ENCODE measurements around the gene AARS2.
"Not testable (repeated sequence)": the region's sequence is repeated elsewhere in the genome, so short reads cannot be mapped to it uniquely, and the experiment has no call there.

AARS2 gene

DNA sequence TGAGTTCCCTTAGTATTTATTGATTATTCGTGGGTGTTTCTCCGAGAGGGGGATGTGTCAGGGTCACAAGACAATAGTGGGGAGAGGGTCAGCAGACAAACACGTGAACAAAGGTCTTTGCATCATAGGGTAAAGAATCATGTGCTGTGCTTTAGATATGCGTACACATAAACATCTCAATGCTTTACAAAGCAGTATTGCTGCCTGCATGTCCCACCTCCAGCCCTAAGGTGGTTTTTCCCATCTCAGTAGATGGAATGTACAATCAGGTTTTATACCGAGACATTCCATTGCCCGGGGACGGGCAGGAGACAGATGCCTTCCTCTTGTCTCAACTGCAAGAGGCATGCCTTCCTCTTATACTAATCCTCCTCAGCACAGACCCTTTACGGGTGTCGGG lies 15.1 kb upstream of the AARS2 start:
- not testable (repeated sequence) for DNase-seq

DNA sequence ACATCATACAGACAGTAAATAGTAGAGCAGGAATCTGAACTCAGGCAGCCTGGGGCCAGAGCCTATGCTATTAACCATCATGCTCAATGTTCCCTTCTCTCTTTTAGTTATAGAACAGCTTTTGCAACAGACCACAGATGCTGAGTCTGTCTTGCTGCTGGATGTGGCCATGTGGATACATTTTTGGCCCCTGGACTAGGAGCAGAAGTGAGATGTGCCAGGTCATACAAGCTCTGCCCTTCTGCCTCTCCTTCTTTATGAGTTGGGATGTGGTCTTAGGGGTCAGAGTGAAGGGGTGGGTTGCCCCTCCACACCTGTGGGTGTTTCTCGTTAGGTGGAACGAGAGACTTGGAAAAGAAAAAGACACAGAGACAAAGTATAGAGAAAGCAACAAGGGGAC lies 14.6 kb upstream of the AARS2 start:
- no peak for DNase-seq

DNA sequence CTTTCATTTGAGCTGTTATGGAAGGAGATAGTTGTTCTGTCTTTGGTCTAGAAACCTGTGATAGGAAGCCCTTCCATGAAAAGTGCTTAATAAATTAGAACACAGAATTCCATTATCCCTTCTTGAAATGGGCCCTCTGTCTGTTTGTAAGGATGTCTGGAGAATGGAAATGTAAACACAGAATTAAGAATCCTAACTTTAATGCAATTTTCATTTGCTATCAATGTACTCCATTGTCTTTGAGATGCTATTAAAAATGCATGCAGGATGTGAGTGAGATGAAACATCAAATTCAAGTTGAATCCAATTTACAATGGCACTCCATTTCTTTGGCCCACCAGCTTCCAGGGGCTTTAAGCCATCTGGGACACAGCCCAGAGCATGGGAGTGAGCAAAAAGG lies 13.9 kb upstream of the AARS2 start:
- no peak for DNase-seq

DNA sequence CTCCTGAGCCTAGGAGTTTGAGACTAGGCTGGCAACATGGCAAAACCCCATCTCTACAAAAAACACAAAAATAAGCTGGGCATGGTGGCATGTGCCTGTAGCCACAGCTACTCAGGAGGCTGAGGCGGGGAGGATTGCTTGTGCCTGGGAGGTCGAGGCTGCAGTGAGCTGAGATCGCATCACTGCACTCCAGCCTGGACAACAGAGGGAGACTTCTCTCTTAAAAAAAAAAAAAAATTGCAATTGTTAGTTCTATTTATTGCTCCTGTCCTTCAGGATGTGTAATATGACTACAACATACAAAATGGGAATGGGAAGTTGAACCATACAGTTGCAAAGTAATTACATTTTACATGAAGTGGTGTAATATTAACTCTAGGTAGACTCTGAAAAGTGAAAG lies 8.1 kb upstream of the AARS2 start:
- no peak for DNase-seq

DNA sequence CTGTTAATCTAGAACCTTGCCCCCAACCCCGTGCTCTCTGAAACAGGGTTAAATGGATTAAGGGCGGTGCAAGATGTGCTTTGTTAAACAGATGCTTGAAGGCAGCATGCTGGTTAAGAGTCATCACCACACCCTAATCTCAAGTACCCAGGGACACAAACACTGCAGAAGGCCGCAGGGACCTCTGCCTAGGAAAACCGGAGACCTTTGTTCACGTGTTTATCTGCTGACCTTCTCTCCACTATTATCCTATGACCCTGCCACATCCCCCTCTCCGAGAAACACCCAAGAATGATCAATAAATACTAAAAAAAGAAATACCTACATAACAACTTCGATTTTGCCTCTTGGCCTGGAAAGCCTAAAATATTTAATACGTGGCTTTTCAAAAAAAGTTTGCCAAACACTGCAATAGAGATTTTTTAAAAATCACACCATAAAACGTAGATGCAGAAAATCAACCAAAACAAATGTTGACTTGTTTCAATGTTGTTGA lies 4.0 kb upstream of the AARS2 start:
- not testable (repeated sequence) for DNase-seq

DNA sequence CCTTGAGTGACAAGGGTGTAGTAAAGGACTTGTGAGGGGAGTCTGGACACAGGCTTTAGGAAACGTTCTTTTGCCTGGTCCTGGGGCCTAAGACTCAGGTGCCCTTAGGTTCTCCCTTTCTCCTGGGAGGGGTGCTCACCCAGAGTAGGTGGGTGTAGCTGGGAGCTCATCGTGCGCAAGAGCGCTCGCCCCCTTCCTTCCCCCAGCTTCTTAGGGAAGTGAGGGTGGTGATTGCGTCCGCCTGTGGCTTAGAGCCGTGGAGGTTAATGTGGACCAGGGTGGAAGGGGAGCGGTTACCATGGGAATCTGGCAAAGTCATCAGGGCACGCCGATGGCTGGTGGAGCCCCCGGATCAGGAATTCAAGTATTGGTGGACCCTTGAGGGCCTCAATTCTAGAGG lies 3.3 kb upstream of the AARS2 start:
- no peak for DNase-seq

DNA sequence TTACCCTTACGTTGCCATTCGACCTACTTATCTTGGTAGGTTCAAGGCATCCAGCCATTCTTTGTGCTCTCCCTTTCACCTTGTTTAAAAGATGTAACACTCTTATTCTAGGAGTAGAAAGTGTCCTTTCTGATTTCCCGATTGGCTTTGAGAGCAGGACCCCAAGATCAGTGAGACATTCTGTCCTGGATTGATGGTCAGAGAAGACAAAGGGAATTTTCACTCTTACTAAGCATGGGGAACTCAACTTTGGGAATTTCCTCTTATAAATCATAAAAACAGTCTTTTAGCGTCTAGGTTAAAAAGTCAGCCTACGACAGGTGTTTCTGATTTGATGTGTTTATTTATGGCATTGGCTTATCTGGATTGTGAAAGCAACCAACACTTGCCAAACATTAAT lies 2.8 kb upstream of the AARS2 start:
- no peak for DNase-seq

DNA sequence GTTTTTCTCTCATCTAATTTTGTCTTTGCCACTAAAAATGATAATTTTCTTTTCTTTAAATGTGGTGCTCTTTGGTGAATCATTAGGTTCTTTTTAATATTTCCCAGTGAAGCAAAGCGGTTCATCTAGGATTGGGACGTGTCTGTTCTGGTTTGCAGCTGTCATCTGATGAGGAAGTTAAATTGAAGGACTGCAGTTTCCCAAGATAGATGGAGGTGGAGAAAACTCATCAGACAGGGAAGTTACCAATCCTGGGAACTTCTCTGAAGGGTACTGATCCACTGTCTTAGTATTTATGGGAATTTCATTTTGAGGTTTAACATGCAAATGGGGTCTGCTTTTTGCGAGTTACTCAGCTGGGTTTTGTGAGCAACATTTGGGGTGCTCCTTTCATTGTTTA lies 2.4 kb upstream of the AARS2 start:
- no peak for DNase-seq

DNA sequence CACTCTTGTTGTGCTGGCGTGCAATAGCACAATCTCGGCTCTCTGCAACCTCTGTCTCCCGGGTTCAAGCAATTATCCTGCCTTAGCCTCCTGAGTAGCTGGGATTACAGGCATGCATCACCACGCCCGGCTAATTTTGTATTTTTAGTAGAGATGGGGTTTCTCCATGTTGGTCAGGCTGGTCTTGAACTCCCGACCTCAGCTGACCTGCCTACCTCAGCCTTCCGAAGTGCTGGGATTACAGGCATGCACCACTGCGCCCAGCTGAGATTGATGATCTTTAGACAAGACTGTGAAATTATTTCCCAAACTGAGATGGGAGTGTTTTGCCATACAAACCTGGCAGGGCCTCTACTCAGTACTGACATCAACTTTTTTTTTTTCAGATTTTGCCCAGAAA lies 1.5 kb upstream of the AARS2 start:
- DNase-seq: not testable (repeated sequence)

DNA sequence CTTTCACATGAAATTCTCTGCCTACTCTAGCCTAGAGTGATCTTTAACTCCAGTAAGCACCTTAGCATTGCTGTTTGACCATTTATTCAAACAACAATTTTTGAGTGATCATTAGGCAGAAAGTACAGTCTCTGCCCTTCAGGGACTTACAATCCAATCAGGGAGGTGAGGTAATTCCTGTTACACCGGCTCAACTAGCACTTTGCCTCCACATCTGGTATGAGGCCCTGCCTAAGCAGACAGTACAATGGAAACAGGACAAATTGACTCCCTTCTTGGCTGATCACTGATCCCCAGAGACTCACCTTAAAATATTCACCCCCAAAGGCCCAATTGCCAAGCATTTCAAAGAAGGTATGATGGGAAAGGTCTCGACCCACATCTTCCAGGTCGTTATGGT lies 1.4 kb downstream of the AARS2 start:
- no peak for DNase-seq

DNA sequence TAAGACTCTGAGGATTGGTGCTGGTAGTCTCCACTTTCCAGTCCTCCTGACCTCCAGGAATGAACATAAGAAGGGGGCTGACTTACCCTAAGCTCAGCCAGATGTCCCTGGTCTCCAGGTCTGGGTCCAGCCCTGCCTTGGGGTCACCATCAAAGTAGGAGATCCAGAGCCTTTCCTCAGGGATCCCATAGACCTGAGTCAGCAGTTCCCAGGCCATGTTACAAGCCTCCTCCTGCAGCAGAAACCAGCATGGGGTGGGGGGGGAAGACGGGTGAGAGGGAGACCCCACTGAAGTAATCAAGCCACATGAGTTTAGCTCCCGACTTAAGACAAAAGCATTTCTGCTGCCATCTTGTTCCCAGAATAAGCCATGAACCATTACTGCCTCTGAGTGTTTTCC lies 1.8 kb downstream of the AARS2 start:
- no peak for DNase-seq

DNA sequence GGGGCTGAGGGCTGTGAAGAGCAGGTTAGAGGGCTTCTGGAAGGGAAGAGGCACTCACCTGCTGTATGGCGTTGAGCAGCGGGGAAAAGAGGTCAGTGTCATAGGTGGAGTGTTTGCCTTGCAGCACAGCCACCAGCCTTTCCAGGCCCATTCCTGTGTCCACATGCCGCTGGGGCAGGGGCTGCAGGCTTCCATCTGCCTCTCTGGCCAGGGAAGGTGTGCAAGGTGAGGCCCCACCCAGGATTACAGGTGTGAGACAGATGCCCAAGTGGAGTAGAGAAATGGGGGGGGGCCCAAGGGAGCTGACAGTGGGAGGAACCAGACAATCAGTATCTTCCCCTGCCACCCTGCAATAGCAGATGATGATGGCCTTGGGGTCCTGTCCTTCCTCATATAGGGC lies 2.9 kb downstream of the AARS2 start:
- no peak for DNase-seq

DNA sequence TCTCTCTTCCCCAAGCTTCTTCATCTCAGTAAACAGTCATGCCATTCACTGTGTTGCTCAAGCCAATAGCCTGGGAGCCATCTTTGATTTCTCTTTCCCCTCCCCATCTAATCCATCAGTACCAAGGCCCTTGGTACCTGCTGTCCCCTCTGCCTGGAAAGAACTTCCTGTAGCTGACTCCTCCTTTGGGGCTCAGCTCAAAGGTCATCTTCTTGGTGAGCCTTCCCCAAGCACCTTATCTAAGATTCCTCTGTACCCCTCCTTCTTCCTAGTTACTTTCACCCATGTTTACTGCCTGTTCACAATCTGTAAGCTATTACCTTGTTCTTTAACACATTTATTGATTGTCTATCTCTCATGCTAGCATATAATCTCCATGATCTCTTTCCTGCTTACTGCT lies 3.5 kb downstream of the AARS2 start:
- no peak for DNase-seq

DNA sequence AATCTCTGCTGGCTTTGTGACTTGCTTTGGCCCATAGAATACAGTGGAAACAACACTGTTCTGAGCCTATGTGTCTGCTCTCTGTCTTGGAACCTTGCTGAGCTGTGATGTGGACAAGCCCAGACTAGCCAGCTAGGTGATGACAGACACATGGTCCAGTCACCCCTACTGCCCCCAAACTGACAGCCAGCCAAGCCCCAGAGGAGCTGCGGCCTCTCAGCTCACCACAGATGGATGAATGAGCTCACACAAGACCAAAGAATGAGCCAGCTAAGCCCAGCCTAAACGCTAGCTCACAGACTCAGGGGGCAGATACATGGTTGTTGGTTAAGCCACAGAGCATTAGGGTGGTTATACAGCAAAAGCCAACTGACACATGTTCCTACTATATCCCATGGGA lies 4.1 kb downstream of the AARS2 start:
- no peak for DNase-seq

DNA sequence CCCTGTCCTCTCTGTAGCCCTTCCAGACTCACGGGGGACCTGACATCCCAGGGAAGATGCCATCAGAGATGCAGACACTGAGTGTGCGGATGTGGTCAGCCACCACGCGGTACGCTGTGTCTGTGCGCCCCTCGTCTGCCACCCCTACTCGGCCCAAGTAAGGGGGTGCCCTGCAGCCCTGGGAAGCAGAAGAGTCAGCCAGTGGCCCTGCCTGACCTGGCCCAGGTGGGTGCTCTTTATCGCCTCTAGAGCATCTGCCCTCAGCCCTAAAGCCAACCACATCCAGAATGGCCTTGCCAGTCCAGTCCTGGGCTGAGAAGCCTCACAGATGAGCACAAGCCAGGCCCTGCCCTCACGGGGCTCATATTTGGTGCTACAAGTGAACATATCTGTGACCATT lies 5.9 kb downstream of the AARS2 start:
- DNase-seq: no peak

DNA sequence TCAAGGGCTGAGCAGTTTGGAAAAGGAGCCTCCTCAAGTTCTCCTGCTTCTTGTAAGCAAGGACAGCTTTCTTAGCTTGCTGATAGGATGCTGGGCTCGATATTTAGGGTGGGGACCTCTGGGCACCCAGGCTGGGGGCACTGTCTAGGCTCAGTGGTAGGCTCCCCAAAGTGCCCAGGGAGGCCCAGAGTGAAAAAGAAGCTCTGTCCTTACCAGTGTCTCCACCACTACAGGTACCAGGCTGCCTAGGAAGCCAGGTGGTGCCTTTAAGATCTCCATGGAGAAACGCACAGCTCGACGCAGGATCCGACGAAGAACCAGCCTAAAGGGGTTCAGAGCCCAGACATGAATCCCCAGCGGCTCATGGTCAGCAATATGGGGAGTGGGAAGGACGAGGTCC lies 6.4 kb downstream of the AARS2 start:
- DNase-seq: no peak

DNA sequence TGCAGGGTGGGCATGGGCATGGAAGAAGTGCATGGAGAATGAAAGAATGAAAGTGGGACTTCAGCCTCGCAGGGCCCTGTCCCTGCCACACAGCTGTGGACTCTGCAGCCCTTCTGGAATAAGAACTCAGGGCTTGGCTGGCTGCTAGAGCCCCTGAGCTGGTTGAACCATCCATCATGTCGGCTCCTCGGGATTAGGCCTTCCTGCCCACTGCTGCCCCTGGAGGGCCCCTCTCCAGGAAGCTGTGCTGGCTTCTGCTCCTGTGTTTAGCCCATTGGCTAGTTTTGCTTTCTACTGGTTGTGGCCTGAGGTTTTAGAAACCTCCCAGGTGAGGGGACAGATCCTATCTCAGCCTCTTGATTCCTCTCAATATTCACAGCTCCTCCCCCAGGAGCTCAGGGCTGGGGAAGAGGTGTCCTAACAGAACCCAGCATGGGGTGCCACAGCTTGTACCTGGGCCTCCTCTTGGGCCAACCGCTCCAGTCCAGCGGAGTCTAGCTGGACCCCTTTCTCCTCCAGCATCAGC lies 7.9 kb downstream of the AARS2 start:
- DNase-seq: no peak

DNA sequence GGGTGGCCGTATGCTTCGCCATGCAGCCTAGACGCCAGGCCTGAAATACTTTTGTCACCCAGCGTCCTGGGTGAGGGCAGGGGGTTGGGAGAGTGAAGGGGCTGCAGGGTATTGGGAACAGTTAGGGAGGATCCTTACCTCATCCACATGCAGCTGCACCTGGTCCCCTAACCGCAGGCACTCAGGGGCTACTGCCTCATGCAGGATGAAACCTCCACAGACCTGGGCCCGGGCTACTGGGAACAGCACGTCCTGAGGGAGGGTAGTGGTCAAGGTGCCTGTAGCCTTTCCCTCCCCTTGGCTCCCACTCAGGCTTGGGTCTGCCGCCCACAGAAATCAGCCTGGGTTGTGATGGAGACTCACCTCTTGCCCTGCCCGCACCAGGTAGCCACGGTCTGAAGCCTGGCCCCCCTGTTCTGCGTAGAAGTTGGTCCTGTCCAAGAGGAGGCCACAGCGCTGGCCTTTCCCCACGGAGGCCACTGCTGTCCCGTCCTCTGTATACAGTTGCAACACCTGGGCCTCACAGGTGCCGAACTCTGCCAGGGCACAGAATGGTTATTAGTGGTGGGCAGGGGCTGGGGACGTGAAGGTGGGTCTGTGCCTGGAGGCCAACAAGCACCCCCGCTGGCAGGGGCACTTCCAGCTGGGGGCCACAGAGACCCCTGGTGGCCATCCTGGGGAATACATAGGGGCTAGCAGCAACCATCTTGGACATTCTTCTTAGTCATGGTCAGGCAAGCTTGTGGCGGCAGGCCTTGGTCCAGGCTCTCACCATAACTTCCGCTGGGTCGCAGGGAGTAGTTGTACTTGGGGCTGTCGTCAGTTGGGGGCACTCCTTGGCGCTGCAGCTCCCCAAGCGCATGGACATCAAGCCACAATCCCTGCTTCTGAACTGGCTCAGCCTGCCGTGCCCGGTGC lies 8.6 kb downstream of the AARS2 start:
- peak; percentile 37 for DNase-seq

DNA sequence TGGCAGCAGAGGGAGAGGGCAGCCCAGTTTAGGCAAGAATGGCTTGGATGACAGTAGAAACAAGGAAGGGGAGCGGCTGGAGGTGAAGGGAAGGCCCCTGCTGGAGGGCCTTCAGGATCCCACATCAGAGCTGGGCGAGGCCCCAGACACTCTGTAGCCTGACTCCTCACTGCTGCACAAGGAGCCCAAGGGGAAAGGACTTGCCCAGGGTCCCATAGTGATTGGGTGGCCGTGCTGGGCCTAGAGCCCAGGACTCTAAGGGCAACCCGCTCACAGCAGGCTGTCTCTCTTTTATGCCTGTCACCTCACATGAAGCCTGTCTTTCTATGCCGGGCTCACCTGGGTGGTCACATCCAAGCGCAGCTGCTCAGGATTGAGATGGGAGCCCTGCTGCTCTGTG lies 9.3 kb downstream of the AARS2 start:
- DNase-seq: no peak

DNA sequence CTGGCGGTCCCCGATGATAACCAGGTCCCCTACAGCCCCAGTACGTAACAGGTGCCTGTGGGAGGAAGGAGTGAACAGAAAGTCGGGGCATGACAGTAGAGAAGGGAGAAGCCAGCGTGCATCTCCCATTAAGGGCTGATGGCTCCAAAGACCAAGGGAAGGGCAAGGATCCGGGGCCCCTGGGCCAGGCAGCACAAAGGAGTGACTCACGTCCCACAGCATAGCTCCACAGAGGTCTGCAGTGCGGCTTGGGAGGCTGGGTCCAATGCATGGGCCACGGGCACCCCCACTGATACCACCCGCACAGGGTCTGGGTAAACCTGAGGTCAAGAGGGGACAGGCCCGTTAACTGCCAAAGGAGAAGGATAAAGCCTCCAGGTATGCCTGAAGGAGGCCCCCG lies 10.3 kb downstream of the AARS2 start:
- no peak for DNase-seq

DNA sequence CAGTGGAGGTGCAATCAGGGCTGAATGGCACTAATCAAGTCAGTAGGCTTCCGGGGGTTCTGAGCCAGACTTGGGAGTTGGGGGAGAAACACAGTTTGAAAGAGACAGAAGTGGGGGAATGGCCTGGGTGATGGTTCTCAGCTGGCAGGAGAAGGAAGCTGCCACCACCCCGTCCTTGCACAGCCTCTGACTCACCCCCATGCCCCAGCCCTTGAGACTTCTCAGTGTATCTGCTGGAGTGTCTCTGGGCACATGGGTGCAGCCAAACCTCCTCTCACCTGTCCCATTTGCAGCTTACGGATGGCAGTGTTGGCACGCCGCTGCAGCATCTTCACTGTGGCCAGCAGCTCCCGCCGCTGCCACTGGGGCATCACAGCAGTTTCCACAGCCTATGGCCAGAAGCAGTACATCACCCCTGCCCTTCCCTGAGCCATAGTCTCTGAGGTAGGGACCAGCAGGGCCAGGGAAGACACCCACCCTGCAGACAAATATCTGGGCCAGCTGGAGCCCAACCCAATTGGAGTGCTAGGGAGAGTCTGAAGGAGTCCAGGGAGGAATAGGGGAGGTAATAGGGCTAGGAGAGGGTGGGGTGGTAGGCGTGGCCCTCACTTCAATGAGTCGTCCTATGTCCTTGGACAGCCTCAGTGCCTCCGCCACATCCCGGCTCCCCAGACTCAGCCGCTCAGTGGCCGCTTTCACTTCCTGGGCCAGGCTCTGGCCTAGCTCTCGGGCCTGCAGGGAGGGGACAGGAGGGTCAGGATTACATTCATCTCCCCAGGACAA lies 11.2 kb downstream of the AARS2 start:
- no peak for DNase-seq

DNA sequence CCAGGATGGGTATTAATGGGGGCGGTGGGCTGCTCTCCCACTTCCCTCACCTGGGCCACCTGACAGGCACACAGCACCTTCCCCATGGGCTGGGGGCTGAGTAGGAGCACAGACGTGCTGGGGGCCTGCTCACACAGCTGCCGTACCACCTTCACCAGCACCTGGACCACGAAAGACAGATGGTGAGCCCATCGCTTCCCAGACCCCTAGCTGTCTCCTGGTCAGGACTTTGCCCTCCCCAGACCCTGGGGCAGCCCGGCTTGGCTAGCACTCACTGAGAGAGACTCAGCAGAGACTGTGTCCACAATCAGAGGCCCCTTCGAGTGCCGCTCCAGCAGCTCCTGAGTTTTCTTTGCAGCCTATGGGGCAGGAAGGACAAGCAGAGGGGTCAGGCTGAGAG lies 12.0 kb downstream of the AARS2 start:
- no peak for DNase-seq

DNA sequence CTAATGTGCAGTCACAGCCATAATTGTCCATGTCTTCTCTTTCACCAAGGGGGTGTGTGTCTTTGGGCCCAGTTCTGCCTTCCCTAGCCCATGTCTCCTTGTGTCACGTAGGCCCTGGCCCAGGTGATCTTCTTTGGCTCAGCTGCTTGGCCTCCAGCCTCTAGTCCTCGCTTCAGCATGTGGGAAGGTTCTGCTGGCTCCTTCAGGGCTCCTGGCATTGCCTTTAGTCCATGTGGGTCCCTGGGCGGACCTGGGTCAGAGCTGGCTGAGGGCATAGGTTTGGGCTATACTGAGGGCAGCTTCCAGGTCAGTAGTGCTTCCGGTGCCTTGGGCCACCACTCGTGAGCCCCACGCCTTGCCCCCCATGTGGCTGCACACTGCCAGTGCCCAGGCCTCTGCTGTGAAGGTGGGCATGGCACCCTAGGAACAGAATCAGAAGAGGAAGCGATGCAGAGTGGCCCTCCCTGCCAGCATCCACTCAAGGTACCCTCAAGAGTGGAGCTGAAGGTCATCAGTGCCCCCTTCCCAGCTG lies 12.8 kb downstream of the AARS2 start:
- no peak for DNase-seq

DNA sequence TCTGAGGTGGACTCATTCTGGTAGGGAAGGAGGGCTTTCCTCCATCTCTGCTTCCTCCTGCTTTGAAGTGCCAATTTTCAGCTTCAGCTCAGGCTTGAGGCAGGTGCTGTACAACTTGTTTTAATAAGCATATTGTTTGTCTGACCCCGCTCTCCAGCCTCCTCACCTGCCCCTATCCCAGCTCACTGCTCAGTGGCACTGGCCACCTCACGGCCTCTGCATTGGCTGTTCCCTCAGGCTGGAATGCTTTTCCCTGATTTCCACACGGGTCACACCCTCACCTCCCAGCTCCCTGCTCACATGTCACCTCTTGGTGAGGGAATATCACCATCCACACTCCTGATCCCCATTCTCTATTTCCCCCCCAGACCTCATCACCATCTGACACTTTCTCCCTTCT lies 14.3 kb downstream of the AARS2 start:
- no peak for DNase-seq

Measured in NCI-H1092 treated with DMSO at 0.1 percent for 48 hours (cell line).